Kasumi-1 (cell line): ENCODE measurements around the gene SUCLG2.
A peak's percentile ranks its signal among the peaks of the same experiment; 100 is the strongest.

Source experiments
- DNase-seq, 2 experiments: peaks; one replicate each; lab custom pipeline; 2025; lab: John Stamatoyannopoulos, UW

SUCLG2 gene, protein sequence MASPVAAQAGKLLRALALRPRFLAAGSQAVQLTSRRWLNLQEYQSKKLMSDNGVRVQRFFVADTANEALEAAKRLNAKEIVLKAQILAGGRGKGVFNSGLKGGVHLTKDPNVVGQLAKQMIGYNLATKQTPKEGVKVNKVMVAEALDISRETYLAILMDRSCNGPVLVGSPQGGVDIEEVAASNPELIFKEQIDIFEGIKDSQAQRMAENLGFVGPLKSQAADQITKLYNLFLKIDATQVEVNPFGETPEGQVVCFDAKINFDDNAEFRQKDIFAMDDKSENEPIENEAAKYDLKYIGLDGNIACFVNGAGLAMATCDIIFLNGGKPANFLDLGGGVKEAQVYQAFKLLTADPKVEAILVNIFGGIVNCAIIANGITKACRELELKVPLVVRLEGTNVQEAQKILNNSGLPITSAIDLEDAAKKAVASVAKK

DNA sequence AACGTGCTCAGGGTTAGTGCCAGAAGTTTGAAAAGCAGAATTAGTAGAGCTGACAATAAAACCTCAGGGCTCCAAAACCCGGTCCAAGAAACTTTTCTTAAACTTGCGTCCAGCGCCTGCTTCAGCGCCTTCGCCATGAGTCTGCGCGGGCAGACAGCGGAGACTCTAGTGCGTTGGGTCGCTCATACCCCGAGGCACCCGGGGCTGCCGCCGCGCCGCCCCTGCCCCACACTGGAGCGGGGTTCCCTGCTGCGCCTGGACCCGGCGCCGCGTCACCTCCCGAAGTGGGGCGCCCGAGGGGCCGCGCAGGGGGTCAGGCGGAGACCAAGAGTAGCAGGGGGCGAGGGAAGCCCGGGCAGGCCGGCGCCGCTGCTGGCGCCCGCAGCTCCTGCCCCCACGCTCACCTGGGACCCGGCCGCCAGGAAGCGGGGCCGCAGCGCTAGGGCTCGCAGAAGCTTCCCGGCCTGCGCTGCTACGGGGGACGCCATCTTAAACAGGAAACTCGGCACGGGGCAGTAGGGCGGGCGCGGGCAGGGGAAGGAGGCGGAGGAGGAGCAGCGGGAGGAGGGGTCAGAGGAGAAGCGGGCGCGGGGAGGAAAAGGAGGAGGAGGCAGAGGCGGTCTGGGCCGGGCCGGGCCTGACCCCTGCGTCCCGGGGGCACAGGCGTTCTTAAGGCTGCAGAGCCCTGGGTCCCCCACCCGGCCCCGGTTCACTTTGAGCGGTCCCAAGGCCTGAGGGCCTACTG lies at the start of gene SUCLG2:
Gene SUCLG2 (minus strand): TSS at position 514 of the 745 bp plus-strand sequence. CDS start 26 bp downstream, at position 488.
- peak; percentile 55 to 62 for DNase-seq

GRCh38 chr3:67700596-67700995 lies 46.2 kb upstream of the SUCLG2 start:
- no peak for DNase-seq

DNA sequence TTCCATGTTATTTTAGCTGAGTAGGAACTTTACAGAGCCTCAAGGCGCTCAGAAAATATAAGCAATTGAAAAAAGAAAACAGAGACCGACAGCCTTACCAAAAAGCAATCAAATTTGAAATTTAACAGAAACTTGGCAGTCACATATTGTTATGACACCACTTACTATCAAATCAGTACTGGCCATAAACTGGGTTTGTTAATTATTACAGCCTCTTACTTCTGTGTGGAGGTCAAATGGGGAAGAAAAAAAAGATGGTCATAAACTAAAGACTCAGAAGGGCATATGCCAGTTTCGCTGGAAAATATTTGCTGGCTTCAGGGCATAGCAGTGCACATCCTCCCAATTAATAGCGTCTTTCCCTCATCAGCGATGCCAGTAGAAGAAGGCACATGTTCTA lies 45.5 kb upstream of the SUCLG2 start:
- no peak for DNase-seq

GRCh38 chr3:67692621-67693020 lies 38.2 kb upstream of the SUCLG2 start:
- no peak for DNase-seq

DNA sequence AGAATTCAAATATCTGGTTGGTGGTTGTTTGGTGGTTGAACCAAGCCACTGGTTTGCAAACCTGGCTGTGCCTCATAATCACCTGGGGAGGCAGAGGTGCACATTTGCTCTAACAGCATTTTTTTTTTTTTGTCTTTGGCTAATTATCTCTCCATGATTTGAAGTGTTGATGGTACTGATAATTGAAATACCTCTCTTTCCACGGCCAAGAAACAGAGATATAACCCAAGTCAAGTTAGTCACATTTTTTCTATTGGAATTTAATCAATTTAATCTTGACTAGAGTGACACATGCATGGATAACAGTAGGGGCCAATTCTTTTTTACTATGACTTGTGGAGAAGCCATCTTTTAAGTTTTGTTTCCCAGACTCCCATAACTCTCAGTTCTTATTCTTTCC lies 37.5 kb upstream of the SUCLG2 start:
- DNase-seq: no peak

- DNase-seq: no peak
Measured at GRCh38 chr3:67691207-67691606, 36.8 kb upstream of the SUCLG2 start.

GRCh38 chr3:67689806-67690205 lies 35.4 kb upstream of the SUCLG2 start:
- DNase-seq: no peak

DNA sequence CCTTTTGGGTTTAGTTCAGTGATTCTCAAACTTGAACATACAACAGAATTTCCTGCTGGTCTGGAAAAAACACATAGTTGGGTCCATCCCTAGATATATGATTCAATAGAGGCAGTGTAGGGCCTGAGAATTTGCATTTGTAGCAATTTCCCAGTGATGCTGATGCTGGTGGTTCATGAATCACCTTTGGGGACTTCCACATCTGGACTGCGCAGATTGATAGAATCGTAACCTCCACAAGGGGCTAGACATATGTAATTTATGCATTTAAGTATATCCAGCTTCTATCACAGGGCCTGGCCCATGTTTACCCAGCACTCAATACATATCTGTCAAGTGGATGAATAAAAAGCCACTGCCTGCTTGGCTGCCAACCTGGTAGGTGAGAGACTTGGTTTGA lies 33.8 kb upstream of the SUCLG2 start:
- no peak for DNase-seq

DNA sequence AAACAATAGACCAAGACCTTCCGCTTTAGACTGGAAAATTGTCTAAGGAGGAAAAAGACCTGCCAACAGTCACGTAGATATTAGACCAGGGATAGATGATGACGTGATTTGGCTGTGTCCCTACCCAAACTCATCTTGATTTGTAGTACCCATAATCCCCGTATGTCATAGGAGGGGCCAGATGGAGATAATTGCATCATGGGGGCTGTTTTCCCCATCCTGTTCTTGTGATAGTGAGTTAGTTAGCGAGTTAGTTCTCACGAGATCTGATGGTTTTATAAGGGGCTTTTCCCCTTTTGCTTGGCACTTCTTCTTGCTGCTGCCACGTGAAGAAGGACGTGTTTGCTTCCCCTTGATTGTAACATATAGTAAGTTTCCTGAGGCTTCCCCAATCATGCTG lies 31.7 kb upstream of the SUCLG2 start:
- no peak for DNase-seq

- no peak for DNase-seq
Measured at GRCh38 chr3:67685499-67685898, 31.1 kb upstream of the SUCLG2 start.

DNA sequence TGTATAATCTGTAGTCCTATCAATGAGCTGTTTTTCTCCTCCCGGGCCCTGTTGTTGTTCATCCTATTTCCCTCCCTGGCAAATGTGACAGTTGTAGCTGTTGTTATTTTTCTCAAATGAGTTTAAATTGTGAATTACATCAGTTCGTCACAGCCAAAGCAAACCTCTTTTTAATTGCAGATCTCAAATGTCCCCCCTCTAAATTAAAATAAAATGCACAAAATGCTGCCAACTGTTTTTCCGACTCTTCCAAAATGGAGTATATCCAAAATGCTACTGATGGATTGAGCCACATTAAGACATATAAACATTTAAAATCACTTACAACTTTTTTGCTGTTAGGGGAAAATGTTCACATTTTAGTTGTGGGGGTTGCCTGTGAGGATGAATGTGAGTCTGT lies 29.8 kb upstream of the SUCLG2 start:
- DNase-seq: no peak

DNA sequence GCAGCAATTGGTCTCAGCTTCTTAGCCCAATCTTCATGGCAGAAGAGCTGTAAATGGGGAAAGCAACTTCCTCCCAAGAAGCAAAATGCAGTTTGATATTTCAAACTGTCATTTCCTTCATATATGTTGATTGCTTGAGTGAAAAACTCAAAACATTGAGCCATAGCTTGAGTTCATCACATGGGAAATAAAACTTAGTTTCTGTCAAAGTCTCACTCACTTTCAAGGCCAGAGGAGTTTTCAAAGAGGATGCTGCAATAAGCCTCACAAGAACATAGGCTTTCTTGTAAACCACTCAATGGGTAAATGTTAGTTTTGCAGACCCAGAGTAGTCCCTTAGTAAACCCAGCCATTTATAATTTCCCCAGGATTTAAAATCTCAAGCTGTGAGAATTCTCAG lies 29.1 kb upstream of the SUCLG2 start:
- DNase-seq: no peak

- no peak for DNase-seq
Measured at GRCh38 chr3:67678665-67679064, 24.3 kb upstream of the SUCLG2 start.

DNA sequence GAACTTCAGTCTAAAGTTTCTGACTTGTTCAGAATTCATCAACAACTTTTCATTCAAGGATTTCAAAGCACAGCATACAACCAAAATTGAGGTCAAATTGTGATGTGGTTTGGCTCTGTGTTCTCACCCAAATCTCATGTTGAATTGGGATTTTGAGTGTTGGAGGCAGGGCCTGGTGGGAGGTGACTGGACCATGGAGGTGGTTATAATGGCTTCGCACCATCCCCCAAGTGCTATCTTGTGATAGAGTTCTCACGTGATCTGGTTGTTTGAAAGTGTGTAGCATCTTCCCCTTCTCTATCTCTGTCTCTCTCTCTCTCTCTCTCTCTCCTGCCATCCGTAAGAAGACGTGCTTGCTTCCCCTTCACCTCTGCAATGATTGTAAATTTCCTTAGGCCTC lies 19.6 kb upstream of the SUCLG2 start:
- no peak for DNase-seq

- DNase-seq: no peak
Measured at GRCh38 chr3:67662733-67663132, 8.3 kb upstream of the SUCLG2 start.

GRCh38 chr3:67661089-67661488 lies 6.7 kb upstream of the SUCLG2 start:
- no peak for DNase-seq

- DNase-seq: no peak
Measured at GRCh38 chr3:67657192-67657591, 2.8 kb upstream of the SUCLG2 start.

DNA sequence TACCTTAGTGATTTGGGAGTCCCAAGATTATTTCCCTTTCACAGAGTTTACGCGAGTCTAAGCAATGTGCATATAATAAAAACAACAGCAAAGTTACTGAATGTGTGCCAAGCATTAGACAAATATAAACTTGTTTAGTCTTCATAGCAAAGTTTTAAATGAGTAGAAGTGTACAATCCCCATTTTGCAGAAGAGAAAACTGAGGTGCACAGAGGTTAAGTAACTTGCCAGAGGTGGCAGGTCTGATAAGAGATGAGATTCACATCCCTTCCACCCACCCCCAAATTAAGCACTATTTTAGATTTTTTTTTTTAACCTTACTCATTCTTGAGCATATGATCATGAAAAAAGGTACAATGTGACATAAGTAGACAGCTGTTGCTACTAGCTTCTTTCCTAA lies 2.2 kb upstream of the SUCLG2 start:
- no peak for DNase-seq

DNA sequence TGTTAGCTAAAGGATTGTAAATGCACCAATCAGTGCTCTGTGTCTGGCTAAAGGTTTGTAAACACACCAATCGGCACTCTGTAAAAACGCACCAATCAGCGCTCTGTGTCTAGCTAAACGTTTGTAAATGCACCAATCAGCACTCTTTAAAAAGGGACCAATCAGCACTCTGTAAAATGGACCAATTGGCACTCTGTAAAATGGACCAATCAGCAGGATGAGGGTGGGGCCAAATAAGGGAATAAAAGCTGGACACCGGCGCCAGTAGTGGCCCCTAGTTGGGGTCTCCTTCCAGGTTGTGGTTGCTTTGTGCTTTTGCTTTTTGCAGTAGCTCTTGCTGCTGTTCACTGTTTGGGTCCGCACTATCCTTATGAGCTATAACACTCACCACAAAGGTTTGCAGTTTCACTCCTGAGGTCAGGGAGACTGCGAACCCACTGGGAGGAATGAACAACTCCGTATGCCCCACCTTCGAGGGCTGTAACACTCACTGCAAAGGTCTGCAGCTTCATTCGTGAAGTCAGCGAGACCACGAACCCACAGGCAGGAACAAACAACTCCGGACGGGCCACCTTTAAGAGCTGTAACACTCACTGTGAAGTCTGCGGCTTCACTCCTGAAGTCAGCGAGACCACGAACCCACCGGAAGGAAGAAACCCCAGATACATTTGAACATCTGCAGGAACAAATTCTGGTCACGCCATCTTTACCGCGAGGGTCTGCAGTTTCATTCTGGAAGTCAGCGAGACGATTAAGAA lies 1.1 kb upstream of the SUCLG2 start:
- DNase-seq: peak; percentile 56 to 57

- DNase-seq: no peak
Measured at GRCh38 chr3:67654844-67655177, 399 bp upstream of the SUCLG2 start.

DNA sequence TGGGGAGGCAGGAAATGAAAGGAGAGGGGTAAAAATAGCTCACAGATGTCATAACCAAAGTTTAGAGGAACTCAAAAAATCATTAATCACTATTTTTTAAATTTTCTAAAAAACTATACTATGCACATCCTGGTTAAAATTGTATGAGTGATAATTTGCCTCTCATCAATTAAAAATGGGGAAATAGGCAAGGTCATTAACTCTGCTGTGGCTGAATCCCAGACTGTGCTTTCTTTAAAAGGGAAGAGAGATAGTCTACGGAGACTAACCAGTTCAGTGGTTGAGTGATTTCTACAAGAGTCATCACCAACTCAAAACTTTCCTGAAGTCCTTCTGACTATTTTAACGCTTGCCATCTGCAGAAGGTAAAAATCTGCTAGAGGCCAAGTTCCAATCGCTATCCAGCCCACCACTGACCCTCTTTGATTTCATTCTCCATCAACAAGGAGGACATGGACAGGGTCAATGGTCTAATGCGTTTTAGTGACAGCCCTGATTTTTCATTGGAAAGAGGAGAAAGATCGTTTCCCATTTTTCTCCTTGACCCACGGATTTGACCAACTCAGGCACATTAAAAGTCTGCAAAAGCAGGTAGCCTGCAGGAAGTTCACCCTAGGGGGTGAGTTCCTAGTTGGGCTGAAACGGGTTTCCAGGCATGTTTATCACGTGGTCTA lies 850 bp downstream of the SUCLG2 start:
- no peak for DNase-seq

DNA sequence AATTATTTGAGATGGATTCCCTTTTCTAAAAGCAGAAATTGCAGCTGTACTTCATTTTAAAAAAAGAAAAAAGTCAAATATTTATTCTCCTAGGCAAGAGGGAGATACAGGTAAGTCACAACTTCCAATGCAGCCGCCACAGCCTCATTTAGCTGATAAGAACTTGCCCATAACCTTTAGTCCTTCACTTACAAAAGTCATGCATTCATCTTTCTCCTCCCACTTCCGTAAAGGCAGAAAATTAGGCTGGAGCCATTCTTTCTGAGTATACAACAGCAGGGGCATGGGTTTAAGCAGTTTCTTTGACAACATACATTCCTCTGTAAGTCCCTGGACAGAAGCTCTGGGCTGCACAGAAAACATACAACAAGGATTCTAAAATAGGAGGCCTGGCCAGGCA lies 4.3 kb downstream of the SUCLG2 start:
- DNase-seq: no peak
